ENCODE measurements around the gene SLC10A7. TPM values are rescaled to one million over a fixed set of nuclear protein-coding genes. Genes with fewer than 3 reads are reported as not detected.

SLC10A7 gene
- total and polyA plus RNA-seq, 7 donors: 1.3 to 5.7 (median 3.9) TPM

GRCh38 chr4:146506272-146506671, 15.5 kb downstream of the SLC10A7 start:
- no peaks in the 10 kb centered on the region for H3K27me3 ChIP-seq (ENCODE audit: insufficient read depth in 3 of 3, low read length in 2 of 3)
- DNase-seq: no peak
- no peaks in the 10 kb centered on the region for H3K9me3 ChIP-seq
- H3K4me3 ChIP-seq: no peak overlapping the region
- H3K4me1 ChIP-seq: no peaks in the 10 kb centered on the region
- peaks cover 12 to 51% of the 10 kb centered on the region in 2 donors for H3K36me3 ChIP-seq (ENCODE audit: insufficient read depth in 1 of 2, low read depth in 1 of 2)
- intact Hi-C loops (cut with DNase I): no loop called here
- no peak overlapping the region for H3K27ac ChIP-seq
- no peak for TF ChIP-seq CTCF (IDR thresholded peaks at IDR 0.05)
- ATAC-seq: no peak

GRCh38 chr4:146500216-146500615, 21.5 kb downstream of the SLC10A7 start:
- DNase-seq (no peak), ATAC-seq (no peak)
- H3K4me1 ChIP-seq: no peaks in the 10 kb centered on the region
- H3K36me3 ChIP-seq (ENCODE audit: insufficient read depth in 1 of 2, low read depth in 1 of 2): peaks cover 9 to 29% of the 10 kb centered on the region in 2 donors
- H3K4me3 ChIP-seq: no peak overlapping the region
- WGBS, 3 donors: 97 to 100% (median 97%) methylated on average over 1 of the region's 1 CpG
- TF ChIP-seq CTCF (IDR thresholded peaks at IDR 0.05): no peak
- no peaks in the 10 kb centered on the region for H3K27me3 ChIP-seq (ENCODE audit: insufficient read depth in 3 of 3, low read length in 2 of 3)
- no peaks in the 10 kb centered on the region for H3K9me3 ChIP-seq
- intact Hi-C loops (cut with DNase I): no loop called here
- H3K27ac ChIP-seq: no peak overlapping the region

GRCh38 chr4:146498291-146498690, 23.4 kb downstream of the SLC10A7 start:
- H3K27me3 ChIP-seq (ENCODE audit: insufficient read depth in 3 of 3, low read length in 2 of 3): no peaks in the 10 kb centered on the region
- intact Hi-C loops (cut with DNase I): no loop called here
- H3K4me3 ChIP-seq: no peak overlapping the region
- no peaks in the 10 kb centered on the region for H3K4me1 ChIP-seq
- 86 to 91% (median 90%) methylated on average over 4 of the region's 4 CpGs for whole genome bisulfite sequencing, 3 donors
- no peak for TF ChIP-seq CTCF (IDR thresholded peaks at IDR 0.05)
- H3K36me3 ChIP-seq (ENCODE audit: insufficient read depth in 1 of 2, low read depth in 1 of 2): peaks cover 7 to 22% of the 10 kb centered on the region in 2 donors
- DNase-seq (no peak), ATAC-seq (no peak)
- H3K27ac ChIP-seq: no peak overlapping the region
- H3K9me3 ChIP-seq: no peaks in the 10 kb centered on the region

GRCh38 chr4:146495269-146495668, 26.5 kb downstream of the SLC10A7 start:
- TF ChIP-seq CTCF (IDR thresholded peaks at IDR 0.05): no peak
- Histone ChIP-seq H3K36me3 (ENCODE audit: insufficient read depth in 1 of 2, low read depth in 1 of 2) (no peaks in the 10 kb centered on the region), H3K9me3 (no peaks in the 10 kb centered on the region), H3K27ac (no peak overlapping the region), H3K4me1 (no peaks in the 10 kb centered on the region), H3K27me3 (ENCODE audit: insufficient read depth in 3 of 3, low read length in 2 of 3) (no peaks in the 10 kb centered on the region), H3K4me3 (no peak overlapping the region)
- ATAC-seq (no peak), DNase-seq (no peak)
- intact Hi-C loops (cut with DNase I): no loop called here
- WGBS, 3 donors: 97 to 100% (median 97%) methylated on average over 1 of the region's 1 CpG

GRCh38 chr4:146494143-146494542, 27.6 kb downstream of the SLC10A7 start:
- 88 to 92% (median 90%) methylated on average over 6 of the region's 6 CpGs for WGBS, 3 donors
- Histone ChIP-seq H3K4me1 (no peaks in the 10 kb centered on the region), H3K4me3 (no peak overlapping the region), H3K27ac (no peak overlapping the region), H3K36me3 (ENCODE audit: insufficient read depth in 1 of 2, low read depth in 1 of 2) (no peaks in the 10 kb centered on the region), H3K27me3 (ENCODE audit: insufficient read depth in 3 of 3, low read length in 2 of 3) (no peaks in the 10 kb centered on the region), H3K9me3 (no peaks in the 10 kb centered on the region)
- TF ChIP-seq CTCF (IDR thresholded peaks at IDR 0.05): no peak
- intact Hi-C loops (cut with DNase I): no loop called here
- ATAC-seq: no peak
- DNase-seq: no peak
